Liver (tissue), 3 donors: ENCODE data around the gene EPHB4.

Source experiments
- EGR1 ChIP-seq, 2 donors: IDR thresholded peaks; 2 replicates each; pipeline ENCODE4 v1.6.1; 2016 to 2018; ENCODE audit warnings: antibody characterized with exemption in 2 of 2, low read depth in 2 of 2
- FOXA1 ChIP-seq: IDR thresholded peaks from 2 replicates; pipeline ENCODE4 v1.6.1; 2016; ENCODE audit warnings: antibody characterized with exemption
- GABPA ChIP-seq, 2 donors: IDR thresholded peaks in 1 of 2; conservative IDR thresholded peaks in 1 of 2; 2 replicates each; pipeline ENCODE4 v1.6.1; 2016; ENCODE audit warnings: antibody characterized with exemption in 2 of 2, mild to moderate bottlenecking in 1 of 2, moderate library complexity in 1 of 2
- HNF4A ChIP-seq, 2 donors: conservative IDR thresholded peaks; 2 replicates each; pipeline ENCODE4 v1.6.1; 2016; ENCODE audit warnings: antibody characterized with exemption in 2 of 2, mild to moderate bottlenecking in 2 of 2
- JUND ChIP-seq, 2 donors: IDR thresholded peaks; 2 replicates each; pipeline ENCODE4 v1.6.1; 2016; ENCODE audit warnings: antibody characterized with exemption in 2 of 2
- MAX ChIP-seq: IDR thresholded peaks from 2 replicates; pipeline ENCODE4 v1.6.1; 2016; ENCODE audit warnings: antibody characterized with exemption
- RAD21 ChIP-seq, 2 donors: IDR thresholded peaks; 2 replicates each; pipeline ENCODE4 v1.6.1; 2016; ENCODE audit warnings: antibody characterized with exemption in 2 of 2, mild to moderate bottlenecking in 2 of 2
- SP1 ChIP-seq: IDR thresholded peaks from 2 replicates; pipeline ENCODE4 v1.6.1; 2018; ENCODE audit warnings: antibody characterized with exemption, mild to moderate bottlenecking
- YY1 ChIP-seq: IDR thresholded peaks from 2 replicates; pipeline ENCODE4 v1.6.1; 2016; ENCODE audit warnings: antibody characterized with exemption, mild to moderate bottlenecking
- TF ChIP-seq, protein P1 (sequence below): fragments of 150-350 bp; IDR thresholded peaks from 2 replicates; pipeline ENCODE4 v1.5.1; 2017; ENCODE audit warnings: improper control_type of control experiment, low read depth, low read length; ENCODE audit not compliant: missing input control
- TF ChIP-seq, protein P2 (sequence below): IDR thresholded peaks from 2 replicates; pipeline ENCODE4 v1.6.1; 2016; ENCODE audit warnings: antibody characterized with exemption
- donor health status: healthy.
- donor health status: healthy.

- TF ChIP-seq, protein P1, sequence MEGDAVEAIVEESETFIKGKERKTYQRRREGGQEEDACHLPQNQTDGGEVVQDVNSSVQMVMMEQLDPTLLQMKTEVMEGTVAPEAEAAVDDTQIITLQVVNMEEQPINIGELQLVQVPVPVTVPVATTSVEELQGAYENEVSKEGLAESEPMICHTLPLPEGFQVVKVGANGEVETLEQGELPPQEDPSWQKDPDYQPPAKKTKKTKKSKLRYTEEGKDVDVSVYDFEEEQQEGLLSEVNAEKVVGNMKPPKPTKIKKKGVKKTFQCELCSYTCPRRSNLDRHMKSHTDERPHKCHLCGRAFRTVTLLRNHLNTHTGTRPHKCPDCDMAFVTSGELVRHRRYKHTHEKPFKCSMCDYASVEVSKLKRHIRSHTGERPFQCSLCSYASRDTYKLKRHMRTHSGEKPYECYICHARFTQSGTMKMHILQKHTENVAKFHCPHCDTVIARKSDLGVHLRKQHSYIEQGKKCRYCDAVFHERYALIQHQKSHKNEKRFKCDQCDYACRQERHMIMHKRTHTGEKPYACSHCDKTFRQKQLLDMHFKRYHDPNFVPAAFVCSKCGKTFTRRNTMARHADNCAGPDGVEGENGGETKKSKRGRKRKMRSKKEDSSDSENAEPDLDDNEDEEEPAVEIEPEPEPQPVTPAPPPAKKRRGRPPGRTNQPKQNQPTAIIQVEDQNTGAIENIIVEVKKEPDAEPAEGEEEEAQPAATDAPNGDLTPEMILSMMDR, result no peak
- no peak for TF ChIP-seq GABPA (IDR thresholded peaks at IDR 0.05 in 1 of 2, conservative IDR thresholded peaks at IDR 0.05 in 1 of 2)
- TF ChIP-seq, protein P2, sequence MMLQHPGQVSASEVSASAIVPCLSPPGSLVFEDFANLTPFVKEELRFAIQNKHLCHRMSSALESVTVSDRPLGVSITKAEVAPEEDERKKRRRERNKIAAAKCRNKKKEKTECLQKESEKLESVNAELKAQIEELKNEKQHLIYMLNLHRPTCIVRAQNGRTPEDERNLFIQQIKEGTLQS, result no peak
- no peak for TF ChIP-seq HNF4A (conservative IDR thresholded peaks at IDR 0.05)
- TF ChIP-seq RAD21 (IDR thresholded peaks at IDR 0.05), result no peak
- no peak for TF ChIP-seq YY1
- no peak for TF ChIP-seq MAX
- TF ChIP-seq FOXA1, result no peak
- no peak for TF ChIP-seq EGR1 (IDR thresholded peaks at IDR 0.05; ENCODE audit: low read depth in 2 of 2)
- TF ChIP-seq SP1, result no peak
- no peak for TF ChIP-seq JUND (IDR thresholded peaks at IDR 0.05)
These were observed 33.3 kb downstream of the EPHB4 start for GRCh38 chr7:100793806-100794660.
